Measurements from ENCODE around the gene PLEKHF1.
"Not testable (repeated sequence)": the region's sequence is repeated elsewhere in the genome, so short reads cannot be mapped to it uniquely, and the experiment has no call there.

PLEKHF1 gene

DNA sequence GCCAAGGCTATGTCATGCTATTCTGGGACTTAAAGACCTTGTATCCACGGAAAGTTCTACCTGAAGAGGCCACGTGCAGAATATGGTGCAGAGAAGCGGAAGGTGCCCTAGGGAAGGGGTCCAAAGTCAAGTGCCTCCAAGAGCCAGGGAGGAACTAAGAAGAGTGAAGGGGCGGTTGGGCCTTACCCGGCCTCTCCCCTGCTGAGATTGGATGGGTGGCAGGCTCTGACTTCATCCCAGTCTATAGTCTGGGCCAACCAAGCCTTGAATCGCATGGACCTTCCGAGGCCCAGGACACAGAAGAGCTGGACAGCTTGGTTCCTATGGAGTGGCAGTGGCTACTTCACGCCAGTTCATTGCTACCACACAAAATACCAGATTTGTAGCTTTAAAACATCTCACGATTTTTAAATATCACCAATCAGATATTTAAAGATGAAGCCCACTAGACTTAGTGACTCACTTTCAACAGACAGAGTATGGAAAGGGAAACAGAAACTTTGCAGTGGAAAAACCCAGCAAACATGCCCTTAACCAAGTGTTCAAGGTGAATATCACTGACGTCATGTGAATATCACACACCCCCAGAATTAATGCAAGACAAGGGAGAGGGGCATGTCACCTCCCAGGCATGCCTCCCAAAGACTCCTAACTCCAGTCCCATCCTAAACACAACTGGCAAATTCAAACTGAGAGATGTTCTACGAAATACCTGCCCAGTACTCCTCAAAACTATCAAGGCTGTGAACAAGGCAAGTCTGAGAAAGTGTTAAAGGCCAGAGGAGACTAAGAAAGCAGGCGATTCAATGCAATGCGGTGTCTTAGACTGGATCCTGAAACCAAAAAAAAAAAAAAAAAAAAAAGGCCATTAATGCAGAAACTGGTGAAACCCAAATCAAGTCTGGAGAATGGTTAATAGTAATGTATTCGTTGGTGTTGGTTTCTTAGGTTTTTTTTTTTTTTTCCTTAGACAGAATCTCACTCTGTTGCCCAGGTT lies 39.6 kb downstream of the PLEKHF1 start:
- TF ChIP-seq, protein P1, sequence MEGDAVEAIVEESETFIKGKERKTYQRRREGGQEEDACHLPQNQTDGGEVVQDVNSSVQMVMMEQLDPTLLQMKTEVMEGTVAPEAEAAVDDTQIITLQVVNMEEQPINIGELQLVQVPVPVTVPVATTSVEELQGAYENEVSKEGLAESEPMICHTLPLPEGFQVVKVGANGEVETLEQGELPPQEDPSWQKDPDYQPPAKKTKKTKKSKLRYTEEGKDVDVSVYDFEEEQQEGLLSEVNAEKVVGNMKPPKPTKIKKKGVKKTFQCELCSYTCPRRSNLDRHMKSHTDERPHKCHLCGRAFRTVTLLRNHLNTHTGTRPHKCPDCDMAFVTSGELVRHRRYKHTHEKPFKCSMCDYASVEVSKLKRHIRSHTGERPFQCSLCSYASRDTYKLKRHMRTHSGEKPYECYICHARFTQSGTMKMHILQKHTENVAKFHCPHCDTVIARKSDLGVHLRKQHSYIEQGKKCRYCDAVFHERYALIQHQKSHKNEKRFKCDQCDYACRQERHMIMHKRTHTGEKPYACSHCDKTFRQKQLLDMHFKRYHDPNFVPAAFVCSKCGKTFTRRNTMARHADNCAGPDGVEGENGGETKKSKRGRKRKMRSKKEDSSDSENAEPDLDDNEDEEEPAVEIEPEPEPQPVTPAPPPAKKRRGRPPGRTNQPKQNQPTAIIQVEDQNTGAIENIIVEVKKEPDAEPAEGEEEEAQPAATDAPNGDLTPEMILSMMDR (IDR thresholded peaks at IDR 0.05; ENCODE audit: borderline replicate concordance, insufficient read depth, low read depth, low read length) = no peak
- no peak overlapping the region for H3K4me3 ChIP-seq (ENCODE audit: low read depth, low read length)

DNA sequence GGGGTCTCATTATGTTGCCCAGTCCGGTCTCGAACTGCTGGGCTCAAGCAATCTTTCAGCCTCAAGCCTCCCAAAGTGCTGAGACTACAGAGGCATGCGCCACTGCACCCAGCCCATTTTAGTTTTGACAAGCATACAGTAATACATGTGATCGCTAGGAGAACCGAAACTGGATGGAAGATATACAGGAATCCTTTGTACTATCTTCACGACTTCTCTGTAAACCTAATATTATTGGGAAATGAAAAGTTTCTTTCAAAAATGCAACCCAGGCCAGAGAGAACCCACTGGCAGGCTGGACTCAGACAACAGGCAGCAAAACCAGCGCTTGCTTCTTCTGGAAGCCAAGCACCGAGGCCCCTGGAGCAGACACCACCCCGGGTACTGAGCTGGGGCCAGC lies 40.4 kb downstream of the PLEKHF1 start:
- TF ChIP-seq, protein P1 (IDR thresholded peaks at IDR 0.05; ENCODE audit: borderline replicate concordance, insufficient read depth, low read depth, low read length) = no peak
- no peak overlapping the region for H3K4me3 ChIP-seq (ENCODE audit: low read depth, low read length)

DNA sequence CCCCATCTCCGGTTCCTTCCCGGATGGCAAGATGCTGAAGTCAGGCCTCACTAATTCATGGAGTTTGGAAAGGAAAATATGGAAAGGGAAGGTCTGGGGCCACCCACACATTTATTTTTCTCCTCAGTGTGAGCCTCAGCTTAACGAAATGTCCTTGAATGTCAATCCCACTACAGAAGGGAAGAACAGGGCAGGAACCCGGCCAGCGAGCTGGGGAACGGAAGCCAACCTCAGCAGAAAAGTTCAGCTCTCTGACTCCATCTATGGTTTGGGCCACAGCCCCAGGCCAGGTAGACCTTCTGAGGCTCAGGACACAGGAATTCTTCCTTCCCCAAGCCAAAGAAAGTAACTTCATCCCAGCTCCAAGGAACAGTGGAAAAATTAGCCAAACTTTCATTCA lies 41.4 kb downstream of the PLEKHF1 start:
- TF ChIP-seq, protein P1 (IDR thresholded peaks at IDR 0.05; ENCODE audit: borderline replicate concordance, insufficient read depth, low read depth, low read length) = no peak
- H3K4me3 ChIP-seq (ENCODE audit: low read depth, low read length) = no peak overlapping the region

DNA sequence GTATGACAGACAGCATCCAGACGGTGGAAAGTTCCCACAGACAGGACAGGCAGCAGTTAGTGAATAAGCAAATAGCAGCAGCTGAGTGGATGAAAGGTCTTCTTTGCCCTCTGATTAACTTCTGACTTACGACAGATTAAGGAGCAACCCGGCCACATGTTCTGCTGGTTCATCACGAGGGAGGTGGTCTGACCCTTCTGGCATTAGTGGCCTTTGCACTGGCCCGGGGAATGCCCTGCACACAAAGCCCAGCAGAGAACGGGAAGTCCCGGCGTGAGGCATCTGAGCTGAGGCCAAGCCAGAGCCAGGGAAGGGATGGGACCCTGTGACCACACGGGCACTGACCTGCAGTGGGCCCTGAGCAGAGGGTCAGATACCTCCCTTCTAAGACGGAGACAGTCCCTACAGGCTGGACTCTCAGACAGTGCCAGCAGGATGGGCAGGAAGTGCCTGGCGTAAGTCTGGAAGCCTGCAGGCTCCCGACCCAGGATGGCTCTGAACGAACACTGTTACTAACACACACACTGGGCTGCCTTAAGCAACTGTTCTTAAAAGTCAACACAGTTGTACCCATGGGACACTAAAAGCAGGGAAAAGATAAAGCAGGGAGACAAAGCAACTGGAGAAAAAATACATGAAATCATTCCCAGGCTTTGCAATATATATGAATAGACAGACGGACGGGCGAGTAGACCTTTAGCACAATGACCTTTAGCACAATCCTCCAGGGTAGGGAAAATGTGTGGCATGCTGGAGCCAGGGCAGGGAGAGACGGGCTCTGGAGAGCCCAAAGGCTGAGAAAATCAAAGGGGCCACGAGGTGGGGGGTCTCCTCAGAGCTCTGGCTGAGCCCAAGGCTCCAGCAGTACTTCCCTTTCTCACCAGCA lies 43.5 kb downstream of the PLEKHF1 start:
- TF ChIP-seq, protein P1 (IDR thresholded peaks at IDR 0.05; ENCODE audit: borderline replicate concordance, insufficient read depth, low read depth, low read length) = no peak
- H3K4me3 ChIP-seq (ENCODE audit: low read depth, low read length) = no peak overlapping the region

DNA sequence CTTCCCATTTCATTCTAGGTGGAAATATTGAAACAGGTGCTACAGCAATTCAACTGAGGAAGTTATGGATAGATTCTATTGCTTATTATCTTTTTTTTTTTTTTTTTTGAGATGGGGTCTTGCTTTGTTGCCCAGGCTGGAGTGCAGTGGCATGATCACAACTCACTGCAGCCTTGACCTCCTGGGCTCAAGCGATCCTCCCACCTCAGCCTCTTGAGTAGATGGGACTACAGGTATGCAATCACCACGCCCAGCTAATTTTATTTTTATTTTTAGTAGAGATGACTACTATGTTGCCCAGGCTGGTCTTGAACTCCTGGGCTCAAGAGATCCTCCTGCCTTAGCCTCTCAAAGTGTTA lies 44.2 kb downstream of the PLEKHF1 start:
- not testable (repeated sequence) for H3K4me3 ChIP-seq (ENCODE audit: low read depth, low read length)

DNA sequence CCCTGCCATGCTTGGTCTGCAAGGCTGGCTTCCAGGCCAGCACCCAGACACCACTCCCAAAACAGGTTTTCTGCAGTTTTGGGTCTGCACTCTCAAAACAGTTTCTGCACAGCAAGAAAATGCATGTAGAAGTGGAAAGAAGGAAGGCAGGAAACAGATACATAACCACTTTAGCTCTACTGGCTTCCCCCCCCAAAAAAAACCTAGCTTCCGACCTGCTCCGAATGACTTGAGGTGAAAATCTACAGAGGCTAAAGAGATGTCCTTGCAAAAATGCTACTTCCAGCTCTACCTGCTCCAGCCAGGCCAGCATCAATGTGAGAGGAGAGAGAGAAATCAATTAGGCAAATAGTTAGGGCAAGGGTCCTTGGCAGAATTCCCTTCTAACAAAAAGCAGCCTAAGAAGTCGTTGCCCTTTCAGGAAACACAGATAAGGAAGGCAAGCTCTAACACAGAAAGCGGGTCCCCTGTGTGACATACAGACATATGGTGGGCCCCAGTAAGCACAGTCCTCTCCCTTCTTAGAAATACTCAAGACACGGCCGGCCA lies 46.4 kb downstream of the PLEKHF1 start:
- TF ChIP-seq, protein P1 (IDR thresholded peaks at IDR 0.05; ENCODE audit: borderline replicate concordance, insufficient read depth, low read depth, low read length) = no peak
- H3K4me3 ChIP-seq (ENCODE audit: low read depth, low read length) = no peak overlapping the region
